Ectodermal cell (in vitro differentiated cells): Measurements from ENCODE around the gene ZBTB32.

Experiments
- H3K27ac ChIP-seq: 2 replicates; pipeline ENCODE4 v1.7.0; 2013; ENCODE audit warnings: mild to moderate bottlenecking, low read depth, low read length; ENCODE audit not compliant: insufficient read depth, poor library complexity, severe bottlenecking
- H3K27me3 ChIP-seq: 2 replicates; pipeline ENCODE4 v1.7.0; 2013; ENCODE audit warnings: mild to moderate bottlenecking, low read length; ENCODE audit not compliant: insufficient read depth, control insufficient read depth, poor library complexity, severe bottlenecking
- H3K36me3 ChIP-seq: one replicate; pipeline ENCODE4 v1.7.0; 2013; ENCODE audit warnings: low read length; ENCODE audit not compliant: control insufficient read depth, insufficient read depth
- H3K4me1 ChIP-seq: one replicate; pipeline ENCODE4 v1.7.0; 2013; ENCODE audit warnings: low read length; ENCODE audit not compliant: control insufficient read depth, insufficient read depth
- H3K4me3 ChIP-seq: 2 replicates; pipeline ENCODE4 v1.7.0; 2013; ENCODE audit warnings: low read depth, low read length, control low read depth; ENCODE audit not compliant: insufficient read depth
- H3K9me3 ChIP-seq: 2 replicates; pipeline ENCODE4 v1.7.0; 2013; ENCODE audit warnings: mild to moderate bottlenecking, low read length, moderate library complexity; ENCODE audit not compliant: control insufficient read depth
- WGBS, 2 experiments: methylation state at CpG; one replicate each; pipeline ENCODE4 v1.1.7; 2013; ENCODE audit warnings: missing lambda C conversion rate in 2 of 2; 5-methylcytosine and 5-hydroxymethylcytosine counted together

ZBTB32 gene

GRCh38 chr19:35727956-35728706 lies 23.8 kb downstream of the ZBTB32 start:
- no peak overlapping the region for H3K27ac ChIP-seq
- H3K9me3 ChIP-seq = no peaks in the 10 kb centered on the region
- H3K36me3 ChIP-seq = peaks cover 69% of the 10 kb centered on the region
- H3K4me3 ChIP-seq = no peak overlapping the region
- 94 to 96% methylated on average over 19 of the region's 19 CpGs for WGBS, 2 experiments
- no peaks in the 10 kb centered on the region for H3K27me3 ChIP-seq
- H3K4me1 ChIP-seq = no peaks in the 10 kb centered on the region

GRCh38 chr19:35729021-35729420 lies 24.7 kb downstream of the ZBTB32 start:
- WGBS, 2 experiments = 96% methylated on average over 18 of the region's 18 CpGs
- Histone ChIP-seq H3K4me1 (no peaks in the 10 kb centered on the region), H3K36me3 (peaks cover 62% of the 10 kb centered on the region), H3K27me3 (no peaks in the 10 kb centered on the region), H3K9me3 (no peaks in the 10 kb centered on the region), H3K27ac (no peak overlapping the region), H3K4me3 (no peak overlapping the region)

- Histone ChIP-seq H3K9me3 (no peaks in the 10 kb centered on the region), H3K4me3 (no peak overlapping the region), H3K36me3 (peaks cover 61% of the 10 kb centered on the region), H3K4me1 (no peaks in the 10 kb centered on the region), H3K27ac (no peak overlapping the region), H3K27me3 (no peaks in the 10 kb centered on the region)
- 93 to 94% methylated on average over 11 of the region's 11 CpGs for WGBS, 2 experiments
These were observed 25.4 kb downstream of the ZBTB32 start for GRCh38 chr19:35729763-35730162.

GRCh38 chr19:35730326-35730725 lies 26.0 kb downstream of the ZBTB32 start:
- Histone ChIP-seq H3K27ac (no peak overlapping the region), H3K4me3 (no peak overlapping the region), H3K27me3 (no peaks in the 10 kb centered on the region), H3K4me1 (no peaks in the 10 kb centered on the region), H3K9me3 (no peaks in the 10 kb centered on the region), H3K36me3 (peaks cover 55% of the 10 kb centered on the region)
- 95 to 96% methylated on average over 18 of the region's 18 CpGs for WGBS, 2 experiments

GRCh38 chr19:35731353-35731752 lies 27.0 kb downstream of the ZBTB32 start:
- H3K27me3 ChIP-seq = no peaks in the 10 kb centered on the region
- WGBS, 2 experiments = 92 to 93% methylated on average over 9 of the region's 9 CpGs
- H3K4me1 ChIP-seq = no peaks in the 10 kb centered on the region
- H3K27ac ChIP-seq = no peak overlapping the region
- no peaks in the 10 kb centered on the region for H3K9me3 ChIP-seq
- H3K36me3 ChIP-seq = peaks cover 48% of the 10 kb centered on the region
- H3K4me3 ChIP-seq = no peak overlapping the region

- Histone ChIP-seq H3K4me3 (no peak overlapping the region), H3K36me3 (peaks cover 50% of the 10 kb centered on the region), H3K27me3 (no peaks in the 10 kb centered on the region), H3K4me1 (no peaks in the 10 kb centered on the region), H3K27ac (no peak overlapping the region), H3K9me3 (no peaks in the 10 kb centered on the region)
- 90 to 94% methylated on average over 21 of the region's 21 CpGs for WGBS, 2 experiments
These were observed 27.5 kb downstream of the ZBTB32 start for GRCh38 chr19:35731779-35732405.

GRCh38 chr19:35732540-35733179 lies 28.3 kb downstream of the ZBTB32 start:
- Histone ChIP-seq H3K27me3 (no peaks in the 10 kb centered on the region), H3K9me3 (no peaks in the 10 kb centered on the region), H3K27ac (no peak overlapping the region), H3K4me1 (no peaks in the 10 kb centered on the region), H3K4me3 (no peak overlapping the region), H3K36me3 (peaks cover 52% of the 10 kb centered on the region)
- 95 to 96% methylated on average over 25 of the region's 25 CpGs for WGBS, 2 experiments

- 93 to 96% methylated on average over 35 of the region's 35 CpGs for WGBS, 2 experiments
- H3K27me3 ChIP-seq = no peaks in the 10 kb centered on the region
- no peak overlapping the region for H3K4me3 ChIP-seq
- no peak overlapping the region for H3K27ac ChIP-seq
- H3K4me1 ChIP-seq = no peaks in the 10 kb centered on the region
- H3K9me3 ChIP-seq = no peaks in the 10 kb centered on the region
- H3K36me3 ChIP-seq = peaks cover 48% of the 10 kb centered on the region
These were observed 29.1 kb downstream of the ZBTB32 start for GRCh38 chr19:35733180-35734125.

- no peak overlapping the region for H3K27ac ChIP-seq
- 95 to 97% methylated on average over 8 of the region's 8 CpGs for WGBS, 2 experiments
- H3K4me3 ChIP-seq = no peak overlapping the region
- peaks cover 40% of the 10 kb centered on the region for H3K36me3 ChIP-seq
- no peaks in the 10 kb centered on the region for H3K4me1 ChIP-seq
- H3K9me3 ChIP-seq = no peaks in the 10 kb centered on the region
- H3K27me3 ChIP-seq = no peaks in the 10 kb centered on the region
These were observed 29.9 kb downstream of the ZBTB32 start for GRCh38 chr19:35734273-35734672.
